DND-41 (cell line): Measurements from ENCODE around the gene ATP2B3.

Experiments
- ATAC-seq: fragments of 200-7000 bp; cut with Tn5 transposase; 3 replicates; pipeline ENCODE4 v1.9.1; 2021; ENCODE audit warnings: low read depth; ENCODE audit not compliant: insufficient read depth
- DNase-seq: peaks from one replicate; pipeline ENCODE4 v3.0.0-alpha.2; 2020
- H2AFZ ChIP-seq: 2 replicates; pipeline ENCODE4 v1.6.0; 2012; ENCODE audit warnings: low read depth, low read length
- H3K27ac ChIP-seq: 2 replicates; pipeline ENCODE4 v1.5.1; 2012; ENCODE audit warnings: low read length, inconsistent platforms
- H3K27me3 ChIP-seq: fragments of 200-600 bp; sonication (generic); 2 replicates; pipeline ENCODE4 v1.6.0; 2012; ENCODE audit warnings: low read length, mild to moderate bottlenecking, inconsistent platforms; ENCODE audit not compliant: insufficient read depth, poor library complexity
- H3K36me3 ChIP-seq: 2 replicates; pipeline ENCODE4 v1.5.1; 2012; ENCODE audit warnings: low read length, inconsistent platforms; ENCODE audit not compliant: insufficient read depth
- H3K4me1 ChIP-seq: 2 replicates; pipeline ENCODE4 v1.5.1; 2012; ENCODE audit warnings: mild to moderate bottlenecking, low read length; ENCODE audit not compliant: insufficient read depth
- H3K4me2 ChIP-seq: 2 replicates; pipeline ENCODE4 v1.6.0; 2012; ENCODE audit warnings: mild to moderate bottlenecking, moderate library complexity, low read length, inconsistent platforms; ENCODE audit not compliant: insufficient read depth
- H3K4me3 ChIP-seq, 2 experiments: fragments of 200-600 bp in 1 of 2; shearing (Covaris generic) in 1 of 2; 2 replicates each; pipeline ENCODE4 v1.5.1; 2012 to 2016; ENCODE audit warnings: inconsistent platforms in 2 of 2, low read length in 2 of 2, mild to moderate bottlenecking in 2 of 2, low read depth in 1 of 2, moderate library complexity in 1 of 2
- H3K79me2 ChIP-seq: 2 replicates; pipeline ENCODE4 v1.6.0; 2012; ENCODE audit warnings: low read length, inconsistent platforms; ENCODE audit not compliant: insufficient read depth
- H3K9ac ChIP-seq: 2 replicates; pipeline ENCODE4 v1.6.0; 2012; ENCODE audit warnings: low read depth, mild to moderate bottlenecking, inconsistent platforms, low read length, moderate library complexity
- H3K9me3 ChIP-seq: 2 replicates; pipeline ENCODE4 v1.5.1; 2012; ENCODE audit warnings: low read length, moderate library complexity, mild to moderate bottlenecking, inconsistent platforms; ENCODE audit not compliant: insufficient read depth, severe bottlenecking
- H4K20me1 ChIP-seq: 2 replicates; pipeline ENCODE4 v1.6.0; 2012; ENCODE audit warnings: low read length; ENCODE audit not compliant: insufficient read depth
- CTCF ChIP-seq: IDR thresholded peaks from 2 replicates; pipeline ENCODE4 v1.5.1; 2012; ENCODE audit warnings: borderline replicate concordance, low read length, moderate library complexity, mild to moderate bottlenecking; ENCODE audit not compliant: poor library complexity, severe bottlenecking; ENCODE audit errors: extremely low read depth
- EZH2 ChIP-seq: IDR thresholded peaks from 3 replicates; pipeline ENCODE4 v1.6.1; 2012; ENCODE audit warnings: borderline replicate concordance, low read depth, mild to moderate bottlenecking, moderate library complexity, low read length, inconsistent platforms; ENCODE audit not compliant: severe bottlenecking

The ATP2B3 gene

GRCh38 chrX:153609917-153610835 is 92.7 kb downstream of the ATP2B3 start:
- no peaks in the 10 kb centered on the region for H3K27me3 ChIP-seq
- no peaks in the 10 kb centered on the region for H3K36me3 ChIP-seq
- no peak overlapping the region for H3K4me2 ChIP-seq
- H2AFZ ChIP-seq: no peak overlapping the region
- ATAC-seq (peak; percentile 80), DNase-seq (peak; percentile 53)
- H3K27ac ChIP-seq: no peak overlapping the region
- no peak overlapping the region for H3K4me3 ChIP-seq
- no peaks in the 10 kb centered on the region for H4K20me1 ChIP-seq
- no peaks in the 10 kb centered on the region for H3K4me1 ChIP-seq
- H3K9ac ChIP-seq: no peak overlapping the region
- no peaks in the 10 kb centered on the region for H3K9me3 ChIP-seq
- no peaks in the 10 kb centered on the region for H3K79me2 ChIP-seq
- TF ChIP-seq EZH2: no peak
- TF ChIP-seq CTCF: peak; percentile 58

- Histone ChIP-seq H3K4me1 (no peaks in the 10 kb centered on the region), H3K36me3 (no peaks in the 10 kb centered on the region), H3K9me3 (no peaks in the 10 kb centered on the region), H3K27ac (no peak overlapping the region), H4K20me1 (no peaks in the 10 kb centered on the region), H3K4me2 (no peak overlapping the region), H3K27me3 (no peaks in the 10 kb centered on the region), H2AFZ (no peak overlapping the region), H3K79me2 (no peaks in the 10 kb centered on the region), H3K9ac (no peak overlapping the region), H3K4me3 (no peak overlapping the region)
- ATAC-seq (no peak), DNase-seq (no peak)
- no peak for TF ChIP-seq CTCF
- no peak for TF ChIP-seq EZH2
These were observed 93.4 kb downstream of the ATP2B3 start for GRCh38 chrX:153610836-153611213.

DNA sequence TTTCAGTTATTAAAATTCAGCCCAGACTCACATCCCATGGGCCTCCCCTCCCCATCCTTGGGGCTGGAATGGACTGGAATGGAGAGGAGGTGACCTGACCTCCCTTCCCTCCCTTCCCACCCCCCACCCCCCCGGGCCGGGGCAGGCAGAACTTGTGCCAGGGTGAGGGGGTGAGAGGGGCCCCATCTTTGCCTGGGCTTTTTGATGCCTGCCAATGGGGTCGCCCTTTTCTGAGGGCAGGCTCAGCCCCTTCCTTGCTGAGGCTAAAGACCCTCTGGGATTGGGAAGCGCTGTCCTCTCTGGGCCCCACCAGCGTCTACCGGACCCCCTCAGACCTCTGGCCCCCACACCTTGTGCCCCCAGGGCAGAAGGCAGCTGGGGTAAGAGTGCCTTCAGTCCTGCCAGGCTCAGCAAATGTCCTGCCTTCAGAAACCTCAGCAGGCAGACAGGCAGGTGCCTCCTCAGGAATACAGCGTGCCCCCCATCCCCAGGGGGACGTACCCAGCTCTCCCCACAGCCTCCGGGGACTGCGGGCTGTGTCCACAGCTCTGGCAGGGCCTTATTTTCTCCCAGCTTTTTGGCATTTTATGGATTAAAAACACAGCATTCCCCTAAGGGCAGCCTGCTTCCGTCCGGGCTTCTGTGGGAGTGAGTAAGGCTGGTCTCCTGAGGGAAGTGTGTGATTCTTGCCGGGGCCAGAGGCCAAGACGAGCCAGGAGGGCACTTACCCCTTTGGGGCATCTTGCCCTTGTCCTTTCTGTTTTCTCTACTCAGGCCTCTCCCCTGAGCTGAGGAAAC is 94.1 kb downstream of the ATP2B3 start:
- H3K79me2 ChIP-seq: no peaks in the 10 kb centered on the region
- no peak for ATAC-seq
- no peak overlapping the region for H3K4me3 ChIP-seq
- H3K36me3 ChIP-seq: no peaks in the 10 kb centered on the region
- no peaks in the 10 kb centered on the region for H3K9me3 ChIP-seq
- no peak for DNase-seq
- no peaks in the 10 kb centered on the region for H3K4me1 ChIP-seq
- H3K9ac ChIP-seq: no peak overlapping the region
- H3K27me3 ChIP-seq: no peaks in the 10 kb centered on the region
- no peaks in the 10 kb centered on the region for H4K20me1 ChIP-seq
- H2AFZ ChIP-seq: no peak overlapping the region
- no peak overlapping the region for H3K27ac ChIP-seq
- no peak overlapping the region for H3K4me2 ChIP-seq
- TF ChIP-seq EZH2 (no peak), CTCF (no peak)
